OCI-LY3 (cell line): ENCODE measurements around the gene IL25.

Experiments used
- CTCF ChIP-seq: fragments of 200-600, 300-600 bp; sonication (generic); IDR thresholded peaks from 2 replicates; pipeline ENCODE4 v1.5.1; 2014; ENCODE audit warnings: antibody characterized with exemption, low read length, low read depth
- EZH2phosphoT487 ChIP-seq: fragments of 200-600 bp; shearing (Covaris generic); IDR thresholded peaks from 2 replicates; pipeline ENCODE4 v1.6.1; 2018; ENCODE audit warnings: antibody characterized with exemption, mixed run types, low read depth

- TF ChIP-seq CTCF = no peak
- TF ChIP-seq EZH2phosphoT487 = no peak
These were observed 35.1 kb downstream of the IL25 start, which contains the start of gene MYH6 for GRCh38 chr14:23407516-23408306.
